CD4-positive, CD25-positive, alpha-beta regulatory T cell (primary cell): ENCODE measurements around the gene XRCC4. TPM values are rescaled to one million over a fixed set of nuclear protein-coding genes. Genes with fewer than 3 reads are reported as not detected.

Source experiments
- ATAC-seq, 2 donors: fragments of 150-1000 bp; cut with Tn5 transposase; one replicate each; pipeline ENCODE4 v1.10.0; 2021; ENCODE audit warnings: low read depth in 2 of 2, moderate number of reproducible peaks in 2 of 2, moderate library complexity in 1 of 2
- DNase-seq, 3 donors: peaks; one replicate each; pipeline versions ENCODE4 v3.0.0 to v3.0.0-alpha.2; 2012 to 2022; ENCODE audit warnings: mixed read lengths in 1 of 3
- H3K27ac ChIP-seq: one replicate; pipeline ENCODE4 v1.7.0; 2013; ENCODE audit warnings: mild to moderate bottlenecking, low read length; ENCODE audit not compliant: insufficient read depth, poor library complexity, severe bottlenecking
- H3K27me3 ChIP-seq: one replicate; pipeline ENCODE4 v1.7.0; 2013; ENCODE audit warnings: low read length; ENCODE audit not compliant: control insufficient read depth, insufficient read depth
- H3K36me3 ChIP-seq: one replicate; pipeline ENCODE4 v1.7.0; 2013; ENCODE audit warnings: mild to moderate bottlenecking, low read length, moderate library complexity; ENCODE audit not compliant: control insufficient read depth, insufficient read depth
- H3K4me1 ChIP-seq: 2 replicates; pipeline ENCODE4 v1.7.0; 2013; ENCODE audit warnings: mild to moderate bottlenecking, low read length; ENCODE audit not compliant: insufficient read depth, control insufficient read depth, poor library complexity, severe bottlenecking
- H3K4me3 ChIP-seq: one replicate; pipeline ENCODE4 v1.7.0; 2013; ENCODE audit warnings: low read depth, mild to moderate bottlenecking, low read length, moderate library complexity
- H3K9me3 ChIP-seq, 2 experiments: 1 replicate in 1 of 2; 2 replicates in 1 of 2; pipeline ENCODE4 v1.7.0; 2013; ENCODE audit warnings: low read length in 2 of 2, mild to moderate bottlenecking in 1 of 2, moderate library complexity in 1 of 2; ENCODE audit not compliant: control insufficient read depth in 2 of 2
- H3K27ac Mint-ChIP-seq, 3 donors: one replicate each; pipeline ENCODE4 v1.8.0; 2020 to 2022; ENCODE audit warnings: mild to moderate bottlenecking in 3 of 3, mixed read lengths in 3 of 3, moderate library complexity in 2 of 3
- H3K27me3 Mint-ChIP-seq: one replicate; pipeline ENCODE4 v1.8.0; 2022; ENCODE audit warnings: mild to moderate bottlenecking, mixed read lengths
- H3K36me3 Mint-ChIP-seq: one replicate; pipeline ENCODE4 v1.8.0; 2020; ENCODE audit warnings: mixed read lengths
- H3K4me1 Mint-ChIP-seq, 4 donors: one replicate each; pipeline ENCODE4 v1.8.0; 2020 to 2022; ENCODE audit warnings: mixed read lengths in 4 of 4, mild to moderate bottlenecking in 1 of 4
- H3K4me3 Mint-ChIP-seq, 4 donors: one replicate each; pipeline ENCODE4 v1.8.0; 2020 to 2022; ENCODE audit warnings: mild to moderate bottlenecking in 4 of 4, mixed read lengths in 4 of 4, moderate library complexity in 3 of 4
- H3K9me3 Mint-ChIP-seq, 7 donors: one replicate each; pipeline ENCODE4 v1.8.0; 2020 to 2022; ENCODE audit warnings: mixed read lengths in 7 of 7, mild to moderate bottlenecking in 3 of 7, moderate library complexity in 2 of 7
- polyA plus RNA-seq, 4 donors: library from polyadenylated mRNA; unstranded; fragments of 300-500 nt; fragmentation: Illumina TruSeq; gene quantifications; one replicate each; pipeline ENCODE4 v1.2.3, GENCODE V29; 2021
- total RNA-seq: library from RNA; stranded (reverse); gene quantifications from one replicate; pipeline ENCODE4 v1.2.3, GENCODE V29; 2022

XRCC4 gene
- total and polyA plus RNA-seq, 5 donors from 2014 or later, result 3.8 to 10.1 (median 6.2) TPM

GRCh38 chr5:83077662-83078261 is 415 bp downstream of the XRCC4 start:
- Histone ChIP-seq H3K27ac (peak overlapping the region; percentile 85), H3K4me3 (peak overlapping the region; percentile 98), H3K36me3 (peaks cover 3% of the 10 kb centered on the region), H3K27me3 (no peaks in the 10 kb centered on the region), H3K4me1 (peaks cover 26% of the 10 kb centered on the region), H3K9me3 (no peaks in the 10 kb centered on the region)
- peak in 1 of 3 donors; percentile 7 for DNase-seq
- peak overlapping the region; percentile 94 to 99 (median 98) for H3K27ac Mint-ChIP-seq
- no peaks in the 10 kb centered on the region for H3K27me3 Mint-ChIP-seq
- peaks cover 23 to 52% (median 47%) of the 10 kb centered on the region in 4 donors for H3K4me1 Mint-ChIP-seq
- peak overlapping the region; percentile 92 to 98 (median 94) for H3K4me3 Mint-ChIP-seq
- peaks cover 23% of the 10 kb centered on the region for H3K36me3 Mint-ChIP-seq
- ATAC-seq, result no peak
- H3K9me3 Mint-ChIP-seq, result peaks cover 0 to under 1% (median 0%) of the 10 kb centered on the region in 7 donors

DNA sequence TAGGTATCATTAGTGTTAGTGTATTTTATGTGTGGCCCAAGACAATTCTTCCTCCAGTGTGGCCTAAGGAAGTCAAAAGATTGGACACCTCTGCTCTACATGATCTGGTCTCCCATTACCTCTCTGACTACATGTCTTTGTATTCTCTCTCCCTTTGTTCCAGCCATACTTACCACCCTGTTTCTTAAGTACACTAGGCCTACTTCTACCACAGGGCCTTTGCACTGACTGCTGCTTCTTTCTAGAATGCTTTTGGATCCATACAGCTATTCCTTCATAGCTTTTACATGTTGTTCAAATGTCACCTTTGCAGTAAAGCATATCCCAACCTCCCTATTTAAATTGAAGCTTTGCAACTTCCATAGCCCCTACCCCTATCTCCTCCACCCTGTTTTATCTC is 5.4 kb downstream of the XRCC4 start:
- DNase-seq (no peak), ATAC-seq (no peak)
- Histone ChIP-seq H3K9me3 (no peaks in the 10 kb centered on the region), H3K4me3 (no peak overlapping the region), H3K36me3 (no peaks in the 10 kb centered on the region), H3K27me3 (no peaks in the 10 kb centered on the region), H3K4me1 (no peaks in the 10 kb centered on the region), H3K27ac (no peak overlapping the region)
- Mint-ChIP-seq H3K27ac (no peak overlapping the region), H3K36me3 (peaks cover 4% of the 10 kb centered on the region), H3K27me3 (no peaks in the 10 kb centered on the region), H3K9me3 (peaks cover 0 to 2% (median 0%) of the 10 kb centered on the region in 7 donors), H3K4me1 (peaks cover 9 to 14% (median 10%) of the 10 kb centered on the region in 4 donors), H3K4me3 (no peak overlapping the region)

DNA sequence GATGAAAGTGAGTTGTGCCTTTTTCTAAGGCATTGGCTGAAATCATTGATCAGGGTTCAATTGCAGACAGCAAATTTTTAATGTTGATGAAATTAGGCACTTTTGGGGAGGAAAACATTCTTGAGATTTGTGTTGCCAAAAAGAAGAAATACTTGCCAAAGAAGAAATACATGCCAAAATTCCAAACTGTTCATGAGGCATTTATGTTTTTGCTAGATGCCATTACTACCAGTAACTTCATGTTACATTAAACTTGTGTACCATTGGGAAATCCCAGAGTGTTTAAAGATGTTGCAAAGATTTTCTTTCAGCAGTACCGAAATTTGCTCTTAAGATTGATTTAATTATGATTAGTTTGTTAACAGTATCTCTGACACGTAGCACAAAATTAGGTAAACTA is 7.0 kb downstream of the XRCC4 start:
- no peak overlapping the region for H3K27ac ChIP-seq
- peaks cover 0 to 2% (median 0%) of the 10 kb centered on the region in 7 donors for H3K9me3 Mint-ChIP-seq
- H3K36me3 ChIP-seq, result no peaks in the 10 kb centered on the region
- no peaks in the 10 kb centered on the region for H3K4me1 ChIP-seq
- no peak overlapping the region for H3K4me3 ChIP-seq
- H3K4me3 Mint-ChIP-seq, result no peak overlapping the region
- H3K27ac Mint-ChIP-seq, result no peak overlapping the region
- peaks cover 4% of the 10 kb centered on the region for H3K36me3 Mint-ChIP-seq
- peaks cover 0 to 9% (median 3%) of the 10 kb centered on the region in 4 donors for H3K4me1 Mint-ChIP-seq
- no peaks in the 10 kb centered on the region for H3K9me3 ChIP-seq
- H3K27me3 ChIP-seq, result no peaks in the 10 kb centered on the region
- no peaks in the 10 kb centered on the region for H3K27me3 Mint-ChIP-seq
- DNase-seq (no peak), ATAC-seq (no peak)

- no peak overlapping the region for H3K27ac Mint-ChIP-seq
- no peak for DNase-seq
- H3K4me3 Mint-ChIP-seq, result no peak overlapping the region
- Histone ChIP-seq H3K9me3 (no peaks in the 10 kb centered on the region), H3K27me3 (no peaks in the 10 kb centered on the region), H3K36me3 (no peaks in the 10 kb centered on the region), H3K4me3 (no peak overlapping the region), H3K27ac (no peak overlapping the region), H3K4me1 (no peaks in the 10 kb centered on the region)
- H3K9me3 Mint-ChIP-seq, result peaks cover 0 to 2% (median 0%) of the 10 kb centered on the region in 7 donors
- H3K27me3 Mint-ChIP-seq, result no peaks in the 10 kb centered on the region
- peaks cover 0 to 9% (median 3%) of the 10 kb centered on the region in 4 donors for H3K4me1 Mint-ChIP-seq
- H3K36me3 Mint-ChIP-seq, result peaks cover 4% of the 10 kb centered on the region
- no peak for ATAC-seq
These were observed 7.8 kb downstream of the XRCC4 start for GRCh38 chr5:83085106-83085505.

- H3K9me3 Mint-ChIP-seq, result peaks cover 0 to 20% (median 7%) of the 10 kb centered on the region in 7 donors
- no peaks in the 10 kb centered on the region for H3K27me3 Mint-ChIP-seq
- ATAC-seq (no peak), DNase-seq (no peak)
- H3K27ac Mint-ChIP-seq, result no peak overlapping the region
- H3K9me3 ChIP-seq, result peaks cover 0 to 15% of the 10 kb centered on the region in 2 experiments
- H3K4me3 Mint-ChIP-seq, result no peak overlapping the region
- H3K27me3 ChIP-seq, result no peaks in the 10 kb centered on the region
- peaks cover 19 to 35% (median 31%) of the 10 kb centered on the region in 4 donors for H3K4me1 Mint-ChIP-seq
- H3K27ac ChIP-seq, result no peak overlapping the region
- no peaks in the 10 kb centered on the region for H3K36me3 ChIP-seq
- H3K4me1 ChIP-seq, result peaks cover 12% of the 10 kb centered on the region
- no peak overlapping the region for H3K4me3 ChIP-seq
- peaks cover 8% of the 10 kb centered on the region for H3K36me3 Mint-ChIP-seq
These were observed 12.8 kb downstream of the XRCC4 start for GRCh38 chr5:83090169-83090568.

GRCh38 chr5:83092619-83093018 is 15.3 kb downstream of the XRCC4 start:
- H3K36me3 Mint-ChIP-seq, result peaks cover 8% of the 10 kb centered on the region
- peak overlapping the region in 2 of 3 donors; percentile 0 to 89 for H3K27ac Mint-ChIP-seq
- H3K9me3 Mint-ChIP-seq, result peaks cover 0 to 23% (median 11%) of the 10 kb centered on the region in 7 donors
- peaks cover 19 to 38% (median 30%) of the 10 kb centered on the region in 4 donors for H3K4me1 Mint-ChIP-seq
- DNase-seq (peak in 2 of 3 donors; percentile 10 to 32), ATAC-seq (no peak)
- Histone ChIP-seq H3K4me1 (peaks cover 12% of the 10 kb centered on the region), H3K9me3 (peaks cover 0 to 15% of the 10 kb centered on the region in 2 experiments), H3K27ac (no peak overlapping the region), H3K27me3 (no peaks in the 10 kb centered on the region), H3K36me3 (no peaks in the 10 kb centered on the region), H3K4me3 (peak overlapping the region; percentile 61)
- H3K4me3 Mint-ChIP-seq, result peak overlapping the region; percentile 60 to 80 (median 68)
- H3K27me3 Mint-ChIP-seq, result no peaks in the 10 kb centered on the region

GRCh38 chr5:83093692-83094091 is 16.3 kb downstream of the XRCC4 start:
- H3K27ac Mint-ChIP-seq, result no peak overlapping the region
- H3K9me3 Mint-ChIP-seq, result peaks cover 0 to 23% (median 11%) of the 10 kb centered on the region in 7 donors
- Histone ChIP-seq H3K4me1 (peaks cover 12% of the 10 kb centered on the region), H3K4me3 (no peak overlapping the region), H3K36me3 (no peaks in the 10 kb centered on the region), H3K27ac (no peak overlapping the region), H3K27me3 (no peaks in the 10 kb centered on the region), H3K9me3 (peaks cover 0 to 15% of the 10 kb centered on the region in 2 experiments)
- DNase-seq (no peak), ATAC-seq (no peak)
- H3K4me1 Mint-ChIP-seq, result peaks cover 19 to 38% (median 30%) of the 10 kb centered on the region in 4 donors
- H3K4me3 Mint-ChIP-seq, result no peak overlapping the region
- H3K36me3 Mint-ChIP-seq, result peaks cover 8% of the 10 kb centered on the region
- H3K27me3 Mint-ChIP-seq, result no peaks in the 10 kb centered on the region
